Hepatocyte (in vitro differentiated cells): ENCODE measurements around the gene TASOR2.

Experiments used
- EZH2 ChIP-seq: fragments of 200-600 bp; sonication (generic); IDR thresholded peaks from 2 replicates; pipeline ENCODE4 v1.6.1; 2016; ENCODE audit warnings: antibody characterized with exemption, mild to moderate bottlenecking, borderline replicate concordance
- EZH2phosphoT487 ChIP-seq: fragments of 200-600 bp; sonication (generic); IDR thresholded peaks from one replicate; pipeline ENCODE4 v1.6.1; 2018; ENCODE audit warnings: antibody characterized with exemption, mild to moderate bottlenecking, low read depth, moderate library complexity; ENCODE audit not compliant: unreplicated experiment, severe bottlenecking
- TF ChIP-seq, protein P1 (sequence below): fragments of 200-600 bp; sonication (generic); IDR thresholded peaks from 2 replicates; pipeline ENCODE4 v1.5.1; 2016; ENCODE audit warnings: antibody characterized with exemption, mild to moderate bottlenecking; ENCODE audit not compliant: poor library complexity

DNA sequence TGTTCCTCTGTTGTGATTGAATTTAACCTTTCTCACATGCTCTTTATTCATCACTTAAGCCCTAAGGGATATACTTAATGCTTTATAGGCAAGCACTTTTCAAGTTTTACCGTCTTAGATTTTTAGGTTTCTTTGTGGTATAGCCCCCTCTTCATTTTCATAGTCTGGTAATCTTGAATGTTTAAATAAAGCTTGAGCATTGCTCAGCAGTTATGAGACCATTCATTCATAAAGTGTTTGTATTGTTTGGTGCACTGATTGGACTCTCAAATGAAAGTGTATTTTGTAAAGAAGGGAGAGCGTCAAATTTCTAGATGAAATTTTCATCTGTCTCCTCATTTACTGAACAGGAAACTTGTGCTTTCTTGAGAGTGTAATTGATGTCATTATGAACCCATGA, 25.2 kb downstream of the TASOR2 start:
- TF ChIP-seq, protein P1, sequence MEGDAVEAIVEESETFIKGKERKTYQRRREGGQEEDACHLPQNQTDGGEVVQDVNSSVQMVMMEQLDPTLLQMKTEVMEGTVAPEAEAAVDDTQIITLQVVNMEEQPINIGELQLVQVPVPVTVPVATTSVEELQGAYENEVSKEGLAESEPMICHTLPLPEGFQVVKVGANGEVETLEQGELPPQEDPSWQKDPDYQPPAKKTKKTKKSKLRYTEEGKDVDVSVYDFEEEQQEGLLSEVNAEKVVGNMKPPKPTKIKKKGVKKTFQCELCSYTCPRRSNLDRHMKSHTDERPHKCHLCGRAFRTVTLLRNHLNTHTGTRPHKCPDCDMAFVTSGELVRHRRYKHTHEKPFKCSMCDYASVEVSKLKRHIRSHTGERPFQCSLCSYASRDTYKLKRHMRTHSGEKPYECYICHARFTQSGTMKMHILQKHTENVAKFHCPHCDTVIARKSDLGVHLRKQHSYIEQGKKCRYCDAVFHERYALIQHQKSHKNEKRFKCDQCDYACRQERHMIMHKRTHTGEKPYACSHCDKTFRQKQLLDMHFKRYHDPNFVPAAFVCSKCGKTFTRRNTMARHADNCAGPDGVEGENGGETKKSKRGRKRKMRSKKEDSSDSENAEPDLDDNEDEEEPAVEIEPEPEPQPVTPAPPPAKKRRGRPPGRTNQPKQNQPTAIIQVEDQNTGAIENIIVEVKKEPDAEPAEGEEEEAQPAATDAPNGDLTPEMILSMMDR: no peak
- TF ChIP-seq EZH2phosphoT487: no peak
- no peak for TF ChIP-seq EZH2
